Retinal pigment epithelial cell (primary cell): Measurements from ENCODE around the gene FOXO1.

ENCODE experiments used
- DNase-seq: peaks from one replicate; pipeline ENCODE4 v3.0.0-alpha.2; 2010; ENCODE audit warnings: low read depth
- H3K4me3 ChIP-seq: 2 replicates; pipeline ENCODE4 v1.5.1; 2011; ENCODE audit warnings: mild to moderate bottlenecking, low read length, control low read depth, moderate library complexity
- TF ChIP-seq, protein P1 (sequence below): conservative IDR thresholded peaks from 2 replicates; pipeline ENCODE4 v1.5.1; 2011; ENCODE audit warnings: low read depth, low read length, control low read depth, inconsistent platforms

Gene FOXO1

DNA sequence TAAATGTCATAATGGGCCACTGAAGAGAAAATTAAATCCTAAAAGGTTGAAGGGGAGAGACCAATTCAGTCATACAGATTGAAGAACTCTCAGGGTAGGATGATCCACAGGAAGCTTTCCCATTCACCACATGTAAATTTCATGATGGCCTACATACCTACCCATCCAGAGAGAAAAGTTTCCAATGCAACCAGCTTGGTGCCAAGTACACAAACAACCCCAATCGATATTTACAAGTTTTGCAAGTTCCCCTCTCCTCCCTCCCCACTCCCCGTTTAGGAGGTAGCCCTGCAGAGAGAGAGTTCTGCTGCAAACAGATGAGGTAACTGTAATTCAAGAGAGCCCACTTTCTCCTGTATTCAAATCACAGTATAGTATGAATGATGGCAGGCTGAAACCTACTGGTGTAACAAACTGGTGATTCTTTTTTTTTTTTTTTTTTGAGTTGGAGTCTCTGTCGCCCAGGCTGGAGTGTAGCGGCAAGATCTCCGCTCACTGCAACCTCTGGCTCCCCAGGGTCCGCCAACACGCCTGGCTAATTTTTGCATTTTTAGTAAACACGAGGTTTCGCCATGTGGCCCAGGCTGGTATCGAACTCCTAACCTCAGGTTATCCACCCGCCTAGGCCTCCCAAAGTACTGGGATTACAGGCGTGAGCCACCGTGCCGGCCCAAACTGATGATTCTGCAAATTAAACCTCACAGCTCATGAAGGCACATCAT is 14.4 kb downstream of the FOXO1 start:
- no peak overlapping the region for H3K4me3 ChIP-seq
- no peak for DNase-seq
- TF ChIP-seq, protein P1, sequence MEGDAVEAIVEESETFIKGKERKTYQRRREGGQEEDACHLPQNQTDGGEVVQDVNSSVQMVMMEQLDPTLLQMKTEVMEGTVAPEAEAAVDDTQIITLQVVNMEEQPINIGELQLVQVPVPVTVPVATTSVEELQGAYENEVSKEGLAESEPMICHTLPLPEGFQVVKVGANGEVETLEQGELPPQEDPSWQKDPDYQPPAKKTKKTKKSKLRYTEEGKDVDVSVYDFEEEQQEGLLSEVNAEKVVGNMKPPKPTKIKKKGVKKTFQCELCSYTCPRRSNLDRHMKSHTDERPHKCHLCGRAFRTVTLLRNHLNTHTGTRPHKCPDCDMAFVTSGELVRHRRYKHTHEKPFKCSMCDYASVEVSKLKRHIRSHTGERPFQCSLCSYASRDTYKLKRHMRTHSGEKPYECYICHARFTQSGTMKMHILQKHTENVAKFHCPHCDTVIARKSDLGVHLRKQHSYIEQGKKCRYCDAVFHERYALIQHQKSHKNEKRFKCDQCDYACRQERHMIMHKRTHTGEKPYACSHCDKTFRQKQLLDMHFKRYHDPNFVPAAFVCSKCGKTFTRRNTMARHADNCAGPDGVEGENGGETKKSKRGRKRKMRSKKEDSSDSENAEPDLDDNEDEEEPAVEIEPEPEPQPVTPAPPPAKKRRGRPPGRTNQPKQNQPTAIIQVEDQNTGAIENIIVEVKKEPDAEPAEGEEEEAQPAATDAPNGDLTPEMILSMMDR: no peak

DNA sequence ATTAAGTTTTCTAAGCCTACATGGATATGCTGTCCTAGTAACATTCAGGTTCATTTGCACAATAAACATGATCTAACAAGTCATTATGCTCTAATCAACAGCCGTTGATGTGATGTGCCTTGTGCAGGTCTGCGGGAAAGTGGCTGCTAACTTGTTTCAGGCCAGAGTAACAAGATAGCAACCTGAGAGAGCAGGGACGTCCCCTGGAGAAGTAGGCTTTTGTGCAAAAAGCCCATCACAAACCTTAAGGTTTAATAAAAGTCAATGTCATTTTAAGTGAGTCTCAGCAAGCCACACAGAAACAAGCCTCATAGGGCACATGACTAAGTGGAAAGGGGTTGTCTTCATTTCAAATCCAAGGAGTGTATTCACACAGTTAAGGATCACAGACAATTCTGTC is 17.6 kb downstream of the FOXO1 start:
- no peak for DNase-seq
- no peak overlapping the region for H3K4me3 ChIP-seq
- TF ChIP-seq, protein P1: no peak

DNA sequence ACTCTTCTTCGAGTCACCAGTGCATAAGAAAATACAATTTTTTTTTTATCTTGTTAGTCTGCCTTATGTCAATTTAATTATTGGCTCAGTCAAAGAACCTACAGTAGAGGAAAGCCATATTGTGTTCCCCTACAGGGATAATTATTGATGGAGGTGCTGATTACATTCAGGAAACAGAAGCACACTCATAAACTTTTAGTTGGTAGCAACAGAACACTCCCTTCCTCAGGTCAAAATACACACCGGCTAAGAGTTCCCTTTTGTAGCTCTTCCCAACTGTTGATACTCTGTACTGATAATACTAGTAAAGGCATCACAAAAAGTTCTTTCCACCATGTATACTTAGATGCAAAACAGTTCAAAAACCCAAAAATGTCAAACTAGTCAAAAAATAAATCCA is 18.4 kb downstream of the FOXO1 start:
- TF ChIP-seq, protein P1: no peak
- DNase-seq: no peak
- no peak overlapping the region for H3K4me3 ChIP-seq

DNA sequence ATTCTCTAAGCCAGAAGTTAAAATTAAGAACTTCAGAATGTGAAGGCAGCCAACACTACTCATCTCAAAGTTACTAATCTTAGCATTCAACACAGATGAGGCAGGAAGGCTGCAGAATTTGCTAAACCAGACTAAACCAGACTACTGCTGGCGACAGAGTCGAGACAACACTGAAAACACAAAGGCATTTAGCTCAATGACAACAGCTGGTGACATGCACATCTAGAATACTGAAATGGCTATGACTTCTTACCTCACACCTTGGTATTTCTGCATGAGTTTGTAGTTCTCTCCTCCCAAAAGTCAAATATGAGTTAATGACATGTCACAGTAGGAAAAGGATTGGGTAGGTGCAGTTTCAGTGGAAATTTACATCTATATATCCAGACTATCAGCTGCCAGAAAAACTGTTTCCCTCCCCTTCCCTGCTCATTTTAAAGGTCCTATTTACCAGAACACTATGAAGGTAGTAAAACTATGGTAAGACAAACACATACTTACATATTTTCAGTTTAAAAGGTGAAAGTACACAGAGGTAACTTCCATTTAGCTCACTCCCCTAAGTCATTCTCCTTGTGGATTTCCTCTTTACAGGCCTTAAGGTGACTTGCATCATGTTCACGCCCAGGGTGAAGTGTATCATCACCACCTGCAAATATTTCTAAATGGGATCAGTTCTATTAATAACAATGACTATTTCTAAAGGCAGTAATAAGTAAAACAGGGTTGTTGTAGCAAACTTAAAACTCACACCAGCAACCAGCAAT is 21.4 kb downstream of the FOXO1 start:
- DNase-seq: no peak
- TF ChIP-seq, protein P1: no peak
- no peak overlapping the region for H3K4me3 ChIP-seq

DNA sequence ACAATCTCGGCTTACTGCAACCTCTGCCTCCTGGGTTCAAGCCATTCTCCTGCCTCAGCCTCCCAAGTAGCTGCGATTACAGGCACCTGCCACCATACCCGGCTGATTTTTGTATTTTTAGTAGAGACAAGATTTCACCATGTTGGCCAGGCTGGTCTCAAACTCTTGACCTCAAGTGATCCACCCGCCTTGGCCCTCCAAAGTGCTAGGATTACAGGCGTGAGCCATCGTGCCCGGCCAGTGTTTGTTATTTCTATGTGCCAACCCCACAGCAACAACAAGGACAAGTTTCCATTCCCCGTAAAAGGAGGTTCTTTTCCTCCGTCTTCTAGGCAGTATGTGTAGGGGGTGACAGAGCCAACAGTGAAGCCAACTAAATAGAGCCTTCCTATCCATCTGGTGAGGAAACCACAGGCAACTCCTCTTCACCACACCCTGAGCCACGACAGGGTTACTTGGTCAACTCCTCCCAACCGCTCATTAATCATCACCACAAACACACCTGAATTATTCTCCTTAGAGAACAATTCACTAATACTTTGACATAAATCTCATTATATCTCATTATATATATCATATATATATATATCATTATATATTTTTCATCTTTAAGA is 25.5 kb downstream of the FOXO1 start:
- TF ChIP-seq, protein P1: no peak
- DNase-seq: no peak
- H3K4me3 ChIP-seq: no peak overlapping the region

DNA sequence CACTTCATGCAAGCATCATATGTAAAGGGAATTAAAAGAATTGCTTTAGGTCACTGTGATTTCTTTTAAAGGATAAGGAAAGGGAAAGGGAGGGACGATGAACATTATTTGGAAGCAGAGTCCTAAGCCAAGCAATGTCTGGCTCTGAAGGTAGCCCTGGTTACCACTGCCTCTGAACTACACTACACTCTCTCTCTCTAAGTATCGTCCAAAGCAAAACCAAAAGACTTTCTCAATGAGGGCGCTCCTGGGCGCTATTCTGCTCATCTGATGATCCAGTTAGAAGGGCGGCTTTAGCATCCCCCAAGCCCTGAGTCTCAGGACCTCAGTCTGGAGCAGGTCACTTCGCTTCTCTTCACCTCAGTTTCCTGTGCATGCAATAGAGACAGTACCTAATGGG is 26.2 kb downstream of the FOXO1 start:
- TF ChIP-seq, protein P1: no peak
- H3K4me3 ChIP-seq: no peak overlapping the region
- no peak for DNase-seq
